ENCODE data around the gene GPR31. TPM values are rescaled to one million over a fixed set of nuclear protein-coding genes. Genes with fewer than 3 reads are reported as not detected.

Gene GPR31
- total and polyA plus RNA-seq, 5 experiments from 2014 or later, result not detected

DNA sequence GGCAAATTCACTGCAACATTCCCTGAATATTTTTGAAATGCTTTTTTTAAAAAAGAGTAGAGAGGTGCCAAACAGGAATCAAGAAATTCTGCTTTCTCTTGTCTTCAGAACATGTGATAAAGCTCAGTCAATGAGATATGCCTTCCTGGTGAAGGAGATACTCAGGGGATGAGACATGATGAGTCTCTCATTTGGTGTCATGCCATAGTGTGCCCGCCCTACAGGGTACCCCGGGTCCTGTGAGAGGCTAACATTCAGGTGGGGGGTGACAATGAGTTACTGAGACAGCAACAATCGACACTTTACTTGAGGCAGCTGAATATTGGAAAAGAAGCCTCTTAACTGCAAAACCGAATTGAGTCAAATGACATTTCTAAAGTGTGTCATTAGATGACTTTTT is 28.2 kb downstream of the GPR31 start:
- ATAC-seq (no peak), DNase-seq (no peak)
- no peaks in the 10 kb centered on the region for H3K27me3 Mint-ChIP-seq
- peaks cover 4 to 54% (median 8%) of the 10 kb centered on the region in 4 donors for H3K4me1 Mint-ChIP-seq
- no peak overlapping the region for H3K4me3 Mint-ChIP-seq
- H3K9me3 Mint-ChIP-seq, result no peaks in the 10 kb centered on the region
- POLR2A ChIA-PET, result no interaction called here
- H3K27ac Mint-ChIP-seq, result peak overlapping the region in 3 of 10 donors; percentile 22 to 74 (median 26)
- no peaks in the 10 kb centered on the region for H3K36me3 Mint-ChIP-seq

DNA sequence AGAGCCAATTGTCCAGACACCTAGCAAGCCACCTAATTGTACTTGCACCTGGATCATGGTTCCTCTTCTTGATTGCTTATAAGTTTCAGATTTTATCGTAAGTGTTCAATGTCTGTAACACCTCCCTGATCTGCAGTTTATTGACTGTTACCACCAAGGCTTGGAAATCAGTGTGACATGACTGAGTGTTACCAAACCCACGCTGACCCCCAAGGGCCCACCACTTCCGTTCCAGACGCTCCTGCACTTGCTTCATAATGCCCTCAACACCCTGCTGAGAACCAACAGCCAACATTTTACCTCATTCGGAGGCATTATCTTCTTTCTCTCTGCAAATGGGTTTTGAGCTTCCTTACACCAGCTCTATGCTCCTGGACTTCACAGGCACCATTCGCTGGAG is 28.6 kb downstream of the GPR31 start:
- Mint-ChIP-seq H3K27ac (peak overlapping the region in 3 of 10 donors; percentile 22 to 74 (median 26)), H3K4me3 (no peak overlapping the region), H3K9me3 (no peaks in the 10 kb centered on the region), H3K36me3 (no peaks in the 10 kb centered on the region), H3K27me3 (no peaks in the 10 kb centered on the region), H3K4me1 (peaks cover 4 to 57% (median 8%) of the 10 kb centered on the region in 4 donors)
- POLR2A ChIA-PET, result no interaction called here
- ATAC-seq (no peak), DNase-seq (no peak)

DNA sequence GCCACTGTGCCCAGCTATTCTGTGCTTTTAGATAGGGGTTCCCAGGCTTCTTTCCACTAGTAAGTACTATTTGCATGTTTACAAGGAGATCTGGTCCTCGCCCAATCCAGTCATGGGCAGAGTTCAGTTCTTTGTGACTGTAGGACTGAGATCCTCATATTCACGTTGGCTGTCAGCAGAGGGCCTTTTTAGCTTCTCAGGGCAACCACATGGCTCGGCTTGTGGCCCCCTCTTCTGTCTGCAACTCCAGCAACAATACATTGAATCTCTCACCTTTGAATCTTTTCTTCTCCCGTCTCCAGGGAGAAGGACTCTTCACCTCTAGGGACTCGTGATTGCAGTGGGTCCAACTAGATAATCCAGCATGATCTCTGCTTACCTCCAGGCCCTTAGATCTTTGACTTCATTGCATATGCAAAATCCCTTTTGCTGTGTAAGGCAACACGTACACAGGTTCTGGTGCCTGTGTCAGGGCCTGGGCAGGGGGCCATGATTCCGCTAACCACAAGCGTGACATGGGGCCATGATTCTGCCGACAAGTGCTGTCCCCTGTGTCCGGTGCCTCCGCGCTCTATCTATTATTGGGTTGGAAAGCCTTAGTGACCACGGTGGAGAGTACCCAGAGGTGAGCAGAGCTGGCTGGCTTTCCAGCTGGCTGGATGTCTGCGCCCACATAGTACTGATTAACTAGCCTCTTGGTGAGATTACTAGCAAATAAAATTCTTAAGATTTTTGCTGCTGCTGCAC is 29.8 kb downstream of the GPR31 start:
- no peaks in the 10 kb centered on the region for H3K27me3 Mint-ChIP-seq
- ATAC-seq, result no peak
- no peaks in the 10 kb centered on the region for H3K36me3 Mint-ChIP-seq
- H3K27ac Mint-ChIP-seq, result peak overlapping the region in 3 of 10 donors; percentile 18 to 35 (median 27)
- H3K4me3 Mint-ChIP-seq, result no peak overlapping the region
- H3K9me3 Mint-ChIP-seq, result no peaks in the 10 kb centered on the region
- H3K4me1 Mint-ChIP-seq, result peaks cover 4 to 69% (median 8%) of the 10 kb centered on the region in 4 donors
- no peak for DNase-seq
- POLR2A ChIA-PET, result no interaction called here

DNA sequence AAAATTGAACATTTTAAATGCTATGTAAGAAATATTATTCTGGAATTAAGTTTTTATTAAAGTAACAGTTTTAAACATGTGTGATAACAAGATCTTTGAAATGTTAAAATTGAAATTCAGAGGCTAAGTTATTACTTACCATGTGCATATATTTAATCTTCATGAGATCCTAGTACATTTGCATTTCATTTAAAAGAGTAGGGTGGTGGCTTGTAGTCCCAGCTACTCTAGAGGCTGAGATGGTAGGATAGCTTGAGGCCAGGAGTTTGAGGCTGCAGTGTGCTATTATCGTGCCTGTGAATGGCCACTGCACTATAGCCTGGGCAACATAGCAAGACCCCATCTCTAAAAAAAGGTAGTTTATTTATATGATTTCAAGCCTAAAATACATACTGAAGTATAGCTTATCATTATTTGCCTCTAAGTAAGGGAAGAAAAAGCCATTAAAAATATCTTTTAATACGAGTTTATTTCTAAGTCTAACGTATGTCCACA is 31.9 kb downstream of the GPR31 start:
- DNase-seq, result no peak
- no peak overlapping the region for H3K4me3 Mint-ChIP-seq
- no peak overlapping the region for H3K27ac Mint-ChIP-seq
- H3K9me3 Mint-ChIP-seq, result no peaks in the 10 kb centered on the region
- POLR2A ChIA-PET, result no interaction called here
- no peak for ATAC-seq
- no peaks in the 10 kb centered on the region for H3K27me3 Mint-ChIP-seq
- H3K4me1 Mint-ChIP-seq, result peaks cover 8 to 73% (median 16%) of the 10 kb centered on the region in 4 donors
- no peaks in the 10 kb centered on the region for H3K36me3 Mint-ChIP-seq

DNA sequence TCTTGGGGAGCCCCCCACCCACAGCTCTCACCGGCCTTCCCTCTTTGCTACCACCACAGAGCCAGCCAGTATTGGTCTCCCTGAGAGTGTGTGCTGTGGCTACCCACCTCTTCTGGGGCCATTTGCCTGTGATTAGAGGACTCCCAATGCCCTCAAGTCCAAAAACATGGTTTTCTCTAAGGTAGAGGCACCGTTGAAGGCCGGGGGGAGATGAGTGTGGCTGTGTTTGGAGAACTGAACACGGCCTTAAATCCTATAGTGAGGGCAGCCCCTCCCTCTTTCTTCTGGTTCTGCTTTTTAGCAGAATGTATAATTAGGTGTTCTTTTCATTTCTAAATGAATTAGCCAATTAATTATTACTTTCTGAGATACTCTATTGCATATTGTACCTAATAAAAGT is 32.4 kb downstream of the GPR31 start:
- peak overlapping the region in 1 of 10 donors; percentile 37 for H3K27ac Mint-ChIP-seq

DNA sequence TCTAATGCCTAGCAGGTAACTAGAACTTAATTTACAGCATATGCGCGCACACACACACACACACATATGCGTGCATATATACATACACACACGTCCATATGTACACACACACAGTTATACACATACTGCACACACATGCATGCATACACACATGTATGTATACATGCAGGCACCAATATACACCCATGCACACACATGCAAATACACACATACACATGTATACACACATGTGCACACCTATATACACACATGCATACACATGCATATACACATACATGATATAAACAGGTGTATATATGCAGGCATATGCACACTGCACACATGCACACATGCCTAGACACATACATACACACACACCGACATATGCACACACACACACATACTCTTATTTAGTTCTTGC is 33.0 kb downstream of the GPR31 start:
- Mint-ChIP-seq H3K4me1 (peaks cover 6 to 75% (median 17%) of the 10 kb centered on the region in 4 donors), H3K27me3 (no peaks in the 10 kb centered on the region), H3K36me3 (no peaks in the 10 kb centered on the region), H3K4me3 (peak overlapping the region in 1 of 10 donors; percentile 85), H3K27ac (peak overlapping the region in 1 of 10 donors; percentile 86), H3K9me3 (no peaks in the 10 kb centered on the region)
- DNase-seq (no peak), ATAC-seq (no peak)
- POLR2A ChIA-PET, result no interaction called here

More for the DNA sequence above, 32.4 kb downstream of the GPR31 start:
- POLR2A ChIA-PET, result no interaction called here
- Mint-ChIP-seq H3K27me3 (no peaks in the 10 kb centered on the region), H3K4me3 (peak overlapping the region in 2 of 10 donors; percentile 19 to 85), H3K4me1 (peaks cover 7 to 75% (median 19%) of the 10 kb centered on the region in 4 donors), H3K36me3 (no peaks in the 10 kb centered on the region), H3K9me3 (no peaks in the 10 kb centered on the region)
- no peak for ATAC-seq
- no peak for DNase-seq

DNA sequence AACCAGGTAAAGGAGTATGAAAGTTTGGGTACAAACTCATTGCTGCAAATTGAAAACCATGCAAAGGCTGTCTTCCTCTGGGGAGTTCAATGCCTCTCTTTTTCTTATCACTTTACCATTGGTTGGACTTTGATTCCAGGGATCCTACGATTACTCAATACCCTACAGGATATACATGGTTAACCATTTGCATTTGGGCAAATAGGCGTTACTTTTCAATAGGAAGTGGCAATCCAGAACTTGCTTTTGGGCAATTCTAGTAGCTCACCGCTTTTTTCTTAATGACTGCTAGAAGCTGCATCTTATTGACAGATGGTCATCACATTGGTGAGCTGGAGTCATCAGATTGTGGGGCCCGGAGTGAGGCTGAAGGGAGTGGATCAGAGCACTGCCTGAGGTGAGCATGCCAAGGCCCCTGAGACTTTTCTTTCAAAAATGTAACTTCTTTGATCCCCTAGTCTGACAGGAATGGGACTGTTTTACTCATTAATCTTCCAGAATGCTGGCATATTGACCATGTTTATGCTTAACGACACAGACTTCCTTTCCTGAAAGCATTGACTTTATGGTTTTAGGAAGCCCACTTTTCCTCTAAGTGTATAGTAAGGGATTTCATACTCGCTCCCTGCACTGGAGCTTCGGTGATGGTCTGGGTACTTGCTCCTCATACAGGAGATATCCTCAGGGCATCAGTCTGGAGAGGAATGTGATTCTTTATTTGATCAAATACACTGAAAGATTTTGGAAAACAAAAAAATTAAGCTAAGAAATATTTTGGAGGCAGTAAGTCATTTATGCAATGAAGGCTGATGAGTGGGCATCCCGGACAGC is 34.7 kb downstream of the GPR31 start, which contains the start of gene CCR6:
TSS of gene CCR6 (plus strand) at position 270 of the 831 bp plus-strand sequence. CDS start 13,039 bp downstream, outside the sequence.
- H3K36me3 Mint-ChIP-seq, result no peaks in the 10 kb centered on the region
- POLR2A ChIA-PET, result interaction anchor here (0.9 kb wide), 1 partner anchor 110 kb away, joined by 3 read pairs; no protein-coding TSS in a partner anchor
- H3K4me3 Mint-ChIP-seq, result peak within 1 kb of the TSS in 3 of 10 donors; percentile 14 to 73 (median 26)
- DNase-seq, result no peak
- no peak for ATAC-seq
- peaks cover 18 to 78% (median 32%) of the 10 kb centered on the region in 4 donors for H3K4me1 Mint-ChIP-seq
- H3K9me3 Mint-ChIP-seq, result no peaks in the 10 kb centered on the region
- H3K27ac Mint-ChIP-seq, result peak within 1 kb of the TSS in 3 of 10 donors; percentile 50 to 86 (median 74)
- H3K27me3 Mint-ChIP-seq, result no peaks in the 10 kb centered on the region

DNA sequence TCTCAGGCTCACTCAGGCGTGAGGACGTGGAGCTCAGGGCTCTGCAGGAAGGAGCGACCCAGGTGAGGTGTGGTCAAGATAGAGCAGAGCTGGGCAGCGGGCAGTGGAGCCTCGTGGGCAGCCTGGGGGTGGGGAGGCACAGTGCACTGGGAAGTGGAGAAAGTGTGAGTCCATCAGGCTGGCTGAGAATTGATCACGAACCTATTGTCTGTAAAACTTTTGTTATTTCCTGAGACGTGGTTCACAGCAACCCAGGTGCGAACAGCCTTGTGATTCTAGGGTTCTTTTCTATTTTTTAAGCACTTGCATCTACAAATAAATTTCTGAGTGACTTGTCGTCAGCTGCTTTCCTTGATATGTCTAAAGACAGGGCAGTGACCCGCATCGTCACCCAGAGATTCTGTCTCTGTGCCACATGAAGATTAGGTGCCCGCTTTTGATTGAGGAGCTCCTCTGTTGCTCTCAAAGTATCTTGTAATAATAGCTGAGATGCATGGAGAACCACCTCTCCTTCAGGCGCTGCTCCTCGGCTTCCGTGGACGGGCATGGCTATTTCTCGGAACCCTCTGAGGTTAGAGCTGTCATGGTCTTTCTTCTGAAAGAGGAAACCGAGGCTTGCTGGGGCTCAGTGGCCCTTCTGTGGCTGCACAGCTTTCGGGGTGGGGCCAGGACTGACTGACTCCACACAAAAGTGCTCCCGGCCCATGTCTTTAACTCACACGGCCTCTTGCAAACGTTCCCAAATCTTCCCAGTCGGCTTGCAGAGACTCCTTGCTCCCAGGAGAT is 35.5 kb downstream of the GPR31 start:
- no peaks in the 10 kb centered on the region for H3K36me3 Mint-ChIP-seq
- no peaks in the 10 kb centered on the region for H3K9me3 Mint-ChIP-seq
- H3K4me3 Mint-ChIP-seq, result peak overlapping the region in 3 of 10 donors; percentile 14 to 73 (median 26)
- H3K27me3 Mint-ChIP-seq, result no peaks in the 10 kb centered on the region
- peak overlapping the region in 2 of 10 donors; percentile 74 to 86 for H3K27ac Mint-ChIP-seq
- ATAC-seq, result peak in 1 of 2 donors; percentile 41
- DNase-seq, result no peak
- peaks cover 19 to 77% (median 33%) of the 10 kb centered on the region in 4 donors for H3K4me1 Mint-ChIP-seq
- POLR2A ChIA-PET, result interaction anchor here (0.9 kb wide), 1 partner anchor 109 kb away, joined by 3 read pairs; no protein-coding TSS in a partner anchor

DNA sequence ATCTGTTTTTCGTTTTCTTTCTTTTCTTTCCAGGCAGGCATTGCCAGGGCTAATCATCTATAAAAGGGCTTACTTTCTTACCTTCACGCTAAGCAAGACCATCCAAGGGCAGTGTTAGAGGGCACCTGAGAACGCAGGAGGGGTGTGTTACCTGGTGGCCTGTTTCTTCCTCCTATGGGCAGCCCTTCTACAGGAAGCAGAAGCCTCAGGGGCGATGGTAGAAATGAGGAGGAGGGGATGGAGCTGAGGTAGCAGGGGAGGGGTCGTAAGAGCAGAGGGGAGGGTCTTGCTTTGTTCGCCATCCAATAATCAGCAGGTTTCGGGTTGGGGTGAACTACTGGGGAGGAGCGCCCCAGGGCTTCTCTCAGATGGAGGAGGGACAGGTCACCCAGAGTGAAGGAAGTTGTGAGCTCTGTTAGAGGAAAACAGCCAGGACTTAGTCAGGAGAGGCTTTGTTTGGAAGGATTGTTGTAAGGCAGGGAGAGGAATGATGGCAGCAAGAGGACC is 36.4 kb downstream of the GPR31 start:
- no peaks in the 10 kb centered on the region for H3K27me3 Mint-ChIP-seq
- H3K27ac Mint-ChIP-seq, result peak overlapping the region in 5 of 10 donors; percentile 44 to 86 (median 74)
- H3K4me3 Mint-ChIP-seq, result peak overlapping the region in 3 of 10 donors; percentile 5 to 73 (median 5)
- peaks cover 19 to 76% (median 33%) of the 10 kb centered on the region in 4 donors for H3K4me1 Mint-ChIP-seq
- H3K36me3 Mint-ChIP-seq, result no peaks in the 10 kb centered on the region
- no peaks in the 10 kb centered on the region for H3K9me3 Mint-ChIP-seq
- no peak for DNase-seq
- POLR2A ChIA-PET, result no interaction called here
- ATAC-seq, result no peak

DNA sequence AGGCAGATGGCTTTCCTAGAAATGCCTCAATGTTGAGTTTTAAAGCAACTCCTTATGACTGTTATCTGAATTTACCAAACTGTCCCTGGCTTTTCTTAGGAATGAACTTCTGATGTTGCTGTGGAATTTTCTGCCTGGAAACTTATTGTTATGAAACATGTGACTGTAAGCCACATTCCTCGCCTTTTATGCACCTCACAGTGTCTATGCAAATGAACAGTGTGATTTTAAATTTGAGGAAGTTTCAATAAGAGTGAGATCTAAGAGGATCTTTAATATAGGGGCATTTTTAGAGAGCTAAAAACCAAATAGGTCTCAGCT is 37.2 kb downstream of the GPR31 start:
- Mint-ChIP-seq H3K36me3 (no peaks in the 10 kb centered on the region), H3K4me3 (peak overlapping the region in 2 of 10 donors; percentile 6 to 73), H3K27ac (peak overlapping the region in 4 of 10 donors; percentile 36 to 86 (median 62)), H3K4me1 (peaks cover 19 to 83% (median 33%) of the 10 kb centered on the region in 4 donors), H3K27me3 (no peaks in the 10 kb centered on the region), H3K9me3 (no peaks in the 10 kb centered on the region)
- POLR2A ChIA-PET, result no interaction called here
- ATAC-seq (no peak), DNase-seq (no peak)

DNA sequence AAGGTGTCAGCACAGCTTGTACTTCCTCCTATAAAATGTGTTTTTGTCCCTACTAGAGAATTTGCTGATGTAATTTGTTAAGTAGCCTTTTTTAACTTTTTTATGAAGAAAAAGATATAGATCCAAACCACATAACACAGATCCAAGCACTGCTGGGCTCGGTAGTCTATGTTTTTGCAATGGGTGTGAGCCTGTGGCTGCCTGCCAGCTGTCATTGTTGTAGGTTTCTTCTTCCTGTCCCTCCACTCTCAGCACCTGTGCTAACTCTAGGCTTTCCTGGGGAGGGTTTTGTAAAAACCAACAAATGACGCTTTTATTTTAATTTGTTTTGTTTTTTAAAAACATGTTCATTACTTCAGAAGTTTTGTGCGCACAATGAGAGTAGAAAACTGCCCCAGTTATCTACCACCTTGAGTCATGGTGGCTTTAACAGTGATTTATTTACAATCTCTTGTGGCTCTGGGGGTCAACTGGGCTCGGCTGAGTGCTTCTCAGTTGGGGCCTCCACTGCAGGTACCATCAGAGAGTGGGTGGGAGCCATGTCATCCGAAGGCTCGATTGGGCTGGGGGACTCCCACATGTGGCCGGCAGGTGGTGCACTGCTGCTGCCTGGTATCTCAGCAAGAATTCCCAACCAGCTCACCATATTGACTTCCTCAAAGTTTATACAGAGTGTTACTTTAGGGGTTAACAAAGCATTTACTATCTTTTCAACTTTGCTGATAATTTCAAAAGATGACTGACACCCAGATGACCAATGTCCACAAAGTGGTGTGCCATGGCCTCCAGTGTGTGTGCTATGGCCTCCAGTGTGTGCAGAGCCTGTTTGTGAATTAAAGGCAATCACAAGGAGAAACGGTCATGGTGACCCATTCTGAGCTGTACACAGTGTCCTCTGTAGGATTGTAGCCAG is 37.9 kb downstream of the GPR31 start:
- H3K4me3 Mint-ChIP-seq, result peak overlapping the region in 7 of 10 donors; percentile 11 to 73 (median 36)
- H3K36me3 Mint-ChIP-seq, result no peaks in the 10 kb centered on the region
- POLR2A ChIA-PET, result interaction anchor here (1.1 kb wide), 1 partner anchor 164 kb away, joined by 3 read pairs; the partner anchor contains the start of gene RNASET2
- no peaks in the 10 kb centered on the region for H3K9me3 Mint-ChIP-seq
- H3K27ac Mint-ChIP-seq, result peak overlapping the region in 9 of 10 donors; percentile 11 to 89 (median 66)
- DNase-seq, result peak in 6 of 10 donors; percentile 12 to 76 (median 58)
- H3K27me3 Mint-ChIP-seq, result no peaks in the 10 kb centered on the region
- peaks cover 19 to 88% (median 33%) of the 10 kb centered on the region in 4 donors for H3K4me1 Mint-ChIP-seq
- peak; percentile 75 to 98 for ATAC-seq

Measured in naive thymus-derived CD8-positive, alpha-beta T cell (primary cell).